MM.1S (cell line): ENCODE data around the gene SRRM4.

Experiments used
- DNase-seq: peaks from one replicate; pipeline ENCODE4 v3.0.0-alpha.2; 2015
- H2AFZ ChIP-seq: fragments of 300-600 bp; sonication (generic); 2 replicates; pipeline ENCODE4 v1.6.0; 2016; ENCODE audit warnings: antibody characterized with exemption, low read length
- H3F3A ChIP-seq: fragments of 300-600 bp; sonication (generic); 2 replicates; pipeline ENCODE4 v1.6.1; 2016; ENCODE audit warnings: mild to moderate bottlenecking, antibody characterized with exemption, low read length, moderate library complexity, mixed read lengths; ENCODE audit not compliant: insufficient read depth
- H3K27ac ChIP-seq: fragments of 300-600 bp; sonication (generic); 2 replicates; pipeline ENCODE4 v1.5.1; 2016; ENCODE audit warnings: mild to moderate bottlenecking, low read length
- H3K27me3 ChIP-seq: fragments of 300-600 bp; sonication (generic); replicated peaks from 2 replicates; pipeline ENCODE4 v1.6.0; 2016; ENCODE audit warnings: low read length; ENCODE audit not compliant: insufficient read depth
- H3K36me3 ChIP-seq: fragments of 300-600 bp; sonication (generic); replicated peaks from 2 replicates; pipeline ENCODE4 v1.6.1; 2016; ENCODE audit warnings: mild to moderate bottlenecking, low read length, mixed read lengths; ENCODE audit not compliant: insufficient read depth
- H3K4me1 ChIP-seq: fragments of 300-600 bp; sonication (generic); 2 replicates; pipeline ENCODE4 v1.6.1; 2016; ENCODE audit warnings: low read length, mixed read lengths
- H3K4me2 ChIP-seq: fragments of 300-600 bp; sonication (generic); 2 replicates; pipeline ENCODE4 v1.6.0; 2016; ENCODE audit warnings: low read depth, low read length
- H3K4me3 ChIP-seq: fragments of 300-600 bp; sonication (generic); 2 replicates; pipeline ENCODE4 v1.5.1; 2016; ENCODE audit warnings: low read length, mixed read lengths
- H3K79me2 ChIP-seq: fragments of 300-600 bp; sonication (generic); 2 replicates; pipeline ENCODE4 v1.6.1; 2016; ENCODE audit warnings: mixed run types, low read length, mixed read lengths
- H3K9ac ChIP-seq: fragments of 300-600 bp; sonication (generic); 2 replicates; pipeline ENCODE4 v1.6.1; 2016; ENCODE audit warnings: low read length, mixed read lengths
- H3K9me2 ChIP-seq: fragments of 300-600 bp; sonication (generic); replicated peaks from 2 replicates; pipeline ENCODE4 v1.6.1; 2016; ENCODE audit warnings: mild to moderate bottlenecking, low read length, mixed read lengths; ENCODE audit not compliant: insufficient read depth
- H3K9me3 ChIP-seq: fragments of 300-600 bp; sonication (generic); replicated peaks from 2 replicates; pipeline ENCODE4 v1.6.1; 2016; ENCODE audit warnings: mild to moderate bottlenecking, low read length, mixed read lengths; ENCODE audit not compliant: insufficient read depth
- H4K20me1 ChIP-seq: fragments of 300-600 bp; sonication (generic); 2 replicates; pipeline ENCODE4 v1.6.1; 2016; ENCODE audit warnings: mild to moderate bottlenecking, low read length, moderate library complexity, mixed read lengths; ENCODE audit not compliant: insufficient read depth
- EZH2 ChIP-seq: fragments of 300-600 bp; sonication (generic); optimal IDR thresholded peaks from 2 replicates; pipeline ENCODE3; 2017; ENCODE audit warnings: low read depth, mild to moderate bottlenecking, antibody characterized with exemption, low read length, mixed read lengths
- EZH2phosphoT487 ChIP-seq: fragments of 300-600 bp; sonication (generic); IDR thresholded peaks from 2 replicates; pipeline ENCODE4 v1.6.1; 2018; ENCODE audit warnings: antibody characterized with exemption, low read length
- TF ChIP-seq, protein P1 (sequence below): fragments of 300-600 bp; sonication (generic); IDR thresholded peaks from 2 replicates; pipeline ENCODE4 v1.5.1; 2016; ENCODE audit warnings: antibody characterized with exemption, low read length, mixed read lengths

SRRM4 gene

DNA sequence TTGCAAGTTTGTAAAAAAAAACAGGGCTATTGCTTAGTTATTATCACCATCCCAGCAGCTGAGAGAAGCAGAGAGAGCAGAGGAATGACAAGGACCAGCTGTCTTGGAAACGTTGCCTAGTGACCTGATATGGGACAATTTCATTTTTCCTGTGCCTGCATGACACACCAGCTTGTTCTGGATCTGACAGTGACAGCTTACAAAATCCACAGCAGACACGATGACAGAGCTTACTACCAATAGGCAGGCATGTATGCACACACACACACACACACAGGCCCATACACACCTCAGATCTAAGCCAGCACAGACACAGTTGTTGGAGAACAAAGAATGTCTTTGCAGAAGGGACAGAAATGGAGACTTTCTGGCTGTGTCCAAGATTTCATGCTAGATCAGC lies 222.8 kb downstream of the SRRM4 start:
- Histone ChIP-seq H3K79me2 (no peaks in the 10 kb centered on the region), H3K27me3 (no peaks in the 10 kb centered on the region), H3K4me2 (no peak overlapping the region), H3K4me3 (no peak overlapping the region), H3K36me3 (no peaks in the 10 kb centered on the region), H4K20me1 (no peaks in the 10 kb centered on the region), H3K9me2 (no peaks in the 10 kb centered on the region), H3K27ac (no peak overlapping the region), H3K4me1 (no peaks in the 10 kb centered on the region), H3F3A (no peaks in the 10 kb centered on the region), H3K9ac (no peak overlapping the region), H3K9me3 (no peaks in the 10 kb centered on the region), H2AFZ (no peak overlapping the region)
- no peak for DNase-seq
- TF ChIP-seq EZH2phosphoT487 (no peak), EZH2 (no peak)
- TF ChIP-seq, protein P1, sequence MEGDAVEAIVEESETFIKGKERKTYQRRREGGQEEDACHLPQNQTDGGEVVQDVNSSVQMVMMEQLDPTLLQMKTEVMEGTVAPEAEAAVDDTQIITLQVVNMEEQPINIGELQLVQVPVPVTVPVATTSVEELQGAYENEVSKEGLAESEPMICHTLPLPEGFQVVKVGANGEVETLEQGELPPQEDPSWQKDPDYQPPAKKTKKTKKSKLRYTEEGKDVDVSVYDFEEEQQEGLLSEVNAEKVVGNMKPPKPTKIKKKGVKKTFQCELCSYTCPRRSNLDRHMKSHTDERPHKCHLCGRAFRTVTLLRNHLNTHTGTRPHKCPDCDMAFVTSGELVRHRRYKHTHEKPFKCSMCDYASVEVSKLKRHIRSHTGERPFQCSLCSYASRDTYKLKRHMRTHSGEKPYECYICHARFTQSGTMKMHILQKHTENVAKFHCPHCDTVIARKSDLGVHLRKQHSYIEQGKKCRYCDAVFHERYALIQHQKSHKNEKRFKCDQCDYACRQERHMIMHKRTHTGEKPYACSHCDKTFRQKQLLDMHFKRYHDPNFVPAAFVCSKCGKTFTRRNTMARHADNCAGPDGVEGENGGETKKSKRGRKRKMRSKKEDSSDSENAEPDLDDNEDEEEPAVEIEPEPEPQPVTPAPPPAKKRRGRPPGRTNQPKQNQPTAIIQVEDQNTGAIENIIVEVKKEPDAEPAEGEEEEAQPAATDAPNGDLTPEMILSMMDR, result no peak

DNA sequence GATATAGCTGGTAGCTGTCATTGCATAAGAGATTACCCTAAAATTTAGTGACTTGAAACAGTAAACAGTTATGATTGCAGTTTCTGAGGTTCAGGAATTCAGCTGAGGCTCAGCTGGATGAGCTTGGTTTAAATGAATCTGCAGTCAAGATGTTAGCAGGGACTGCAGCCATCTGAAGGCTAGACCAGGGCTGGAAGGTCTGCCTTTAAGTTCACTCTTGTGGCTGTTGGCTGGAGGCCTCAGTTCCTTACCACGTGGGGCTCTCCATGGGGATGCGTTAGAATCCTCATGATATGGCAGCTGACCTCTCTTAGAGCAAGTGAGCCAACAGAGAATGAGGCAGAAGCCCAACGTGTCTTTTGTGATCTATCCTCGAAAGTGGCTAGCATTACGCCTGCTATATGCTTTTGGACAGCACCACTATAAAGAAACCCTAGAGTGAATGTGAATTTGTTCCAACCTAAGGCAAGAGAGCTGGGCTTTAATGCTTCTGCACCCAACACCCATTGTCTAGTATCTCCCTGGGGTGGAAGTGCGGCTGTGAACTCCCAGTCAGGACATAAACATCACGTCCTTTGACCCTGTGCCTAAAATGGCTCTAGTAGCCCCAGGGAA lies 223.4 kb downstream of the SRRM4 start:
- no peaks in the 10 kb centered on the region for H4K20me1 ChIP-seq
- no peaks in the 10 kb centered on the region for H3K36me3 ChIP-seq
- TF ChIP-seq, protein P1, result no peak
- TF ChIP-seq EZH2 (no peak), EZH2phosphoT487 (no peak)
- H3K27ac ChIP-seq, result no peak overlapping the region
- no peak overlapping the region for H3K4me3 ChIP-seq
- no peak overlapping the region for H3K9ac ChIP-seq
- no peak overlapping the region for H2AFZ ChIP-seq
- H3K4me2 ChIP-seq, result no peak overlapping the region
- H3K27me3 ChIP-seq, result no peaks in the 10 kb centered on the region
- H3K4me1 ChIP-seq, result no peaks in the 10 kb centered on the region
- DNase-seq, result no peak
- H3K79me2 ChIP-seq, result no peaks in the 10 kb centered on the region
- H3K9me2 ChIP-seq, result no peaks in the 10 kb centered on the region
- no peaks in the 10 kb centered on the region for H3F3A ChIP-seq
- H3K9me3 ChIP-seq, result no peaks in the 10 kb centered on the region

DNA sequence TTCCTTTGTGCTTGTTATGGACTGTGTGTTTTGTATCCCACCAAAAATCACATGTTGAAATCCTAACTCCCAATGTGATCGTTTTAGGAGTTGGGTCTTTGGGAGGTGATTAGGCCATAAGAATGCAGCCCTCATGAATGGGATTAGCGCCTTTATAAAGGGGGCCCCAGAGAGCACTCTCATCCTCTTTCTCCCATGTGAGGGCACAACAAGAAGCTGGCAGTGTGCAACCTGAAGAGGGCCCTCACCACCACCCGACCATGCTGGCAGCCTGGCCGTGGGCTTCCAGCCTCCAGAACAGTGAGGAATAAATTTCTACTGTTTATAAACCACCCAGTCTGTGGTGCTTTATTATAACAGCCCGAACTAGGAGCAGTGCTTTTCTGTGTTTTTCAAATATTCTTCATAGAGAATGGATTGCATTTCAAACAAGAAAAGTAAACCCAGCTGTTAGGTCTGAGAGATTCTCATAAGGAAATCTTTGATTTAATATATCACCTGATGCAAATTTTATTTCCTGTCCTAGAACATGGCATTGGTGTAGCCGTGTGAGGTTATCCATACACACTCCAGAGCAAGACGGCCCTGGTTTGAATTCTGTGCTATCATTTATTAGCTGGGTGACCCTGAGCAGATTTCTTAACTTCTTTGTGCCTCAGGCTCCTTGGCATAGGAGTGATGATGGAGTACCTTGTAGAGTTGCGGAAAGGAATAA lies 225.2 kb downstream of the SRRM4 start:
- Histone ChIP-seq H3K27ac (no peak overlapping the region), H3K9ac (no peak overlapping the region), H3K4me2 (no peak overlapping the region)

More for the DNA sequence above, 225.2 kb downstream of the SRRM4 start:
- Histone ChIP-seq H2AFZ (no peak overlapping the region), H3K27me3 (no peaks in the 10 kb centered on the region), H3K9me2 (no peaks in the 10 kb centered on the region), H3K4me1 (no peaks in the 10 kb centered on the region), H3K4me3 (no peak overlapping the region), H3K36me3 (no peaks in the 10 kb centered on the region), H3K79me2 (no peaks in the 10 kb centered on the region), H4K20me1 (no peaks in the 10 kb centered on the region), H3K9me3 (no peaks in the 10 kb centered on the region), H3F3A (no peaks in the 10 kb centered on the region)
- no peak for DNase-seq
- TF ChIP-seq, protein P1, result no peak
- TF ChIP-seq EZH2, result no peak
- TF ChIP-seq EZH2phosphoT487, result no peak
